BJ (cell line): ENCODE results near the gene FHOD3. TPM values are rescaled to one million over a fixed set of nuclear protein-coding genes. Genes with fewer than 3 reads are reported as not detected.

Experiments
- CTCF ChIA-PET: fragments of 350-600 bp; formaldehyde crosslinking; extraction: SDS; loops from one replicate; lab custom pipeline; 2021; ENCODE audit warnings: antibody characterized with exemption, inconsistent platforms; lab: Yijun Ruan, JAX
- POLR2A ChIA-PET: fragments of 300-600 bp; sonication (Branson Sonifier 250); formaldehyde crosslinking; extraction: SDS; loops from one replicate; lab custom pipeline; 2021; ENCODE audit warnings: antibody characterized with exemption; lab: Charles Lee
- DNase-seq: peaks from one replicate; pipeline ENCODE4 v3.0.0-alpha.2; 2011; ENCODE audit warnings: low read depth
- H3K27me3 ChIP-seq: 2 replicates; pipeline ENCODE4 v1.6.0; 2011; ENCODE audit warnings: low read length; ENCODE audit not compliant: control insufficient read depth, insufficient read depth
- H3K36me3 ChIP-seq: 2 replicates; pipeline ENCODE4 v1.5.1; 2011; ENCODE audit warnings: low read length; ENCODE audit not compliant: control insufficient read depth, insufficient read depth
- H3K4me3 ChIP-seq: 2 replicates; pipeline ENCODE4 v1.5.1; 2011; ENCODE audit warnings: low read depth, mild to moderate bottlenecking, control low read depth, low read length
- CTCF ChIP-seq: IDR thresholded peaks from 2 replicates; pipeline ENCODE4 v1.5.1; 2011; ENCODE audit warnings: low read depth, mild to moderate bottlenecking, control low read depth, inconsistent platforms, low read length, moderate library complexity; ENCODE audit not compliant: insufficient read depth
- polyA plus RNA-seq: library from polyadenylated mRNA; depleted of rRNA; stranded (reverse); fragments of >200 nt; gene quantifications from 2 replicates; pipeline ENCODE4 v1.2.3, GENCODE V29; 2011

FHOD3 gene
- polyA plus RNA-seq, 1 experiment, result 24.6 TPM

DNA sequence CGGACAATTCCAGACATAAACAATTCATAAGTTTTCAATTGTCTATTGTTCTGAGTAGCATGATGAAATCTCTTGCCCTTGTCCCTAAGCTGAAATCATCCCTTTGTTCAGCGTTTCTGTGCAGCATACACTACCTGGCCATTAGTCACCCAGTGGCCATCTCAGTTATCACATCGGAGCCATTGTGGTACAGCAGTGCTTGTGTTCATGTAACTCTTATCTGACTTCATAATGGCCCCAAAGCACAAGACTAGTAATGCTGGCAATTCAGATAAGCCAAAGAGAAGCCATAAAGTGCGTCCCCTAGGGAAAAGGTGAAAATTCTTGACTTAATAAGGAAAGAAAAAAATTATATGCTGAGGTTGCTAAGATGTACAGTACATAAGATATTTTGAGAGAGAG is 127.2 kb downstream of the FHOD3 start:
- no peak overlapping the region for H3K4me3 ChIP-seq
- H3K36me3 ChIP-seq, result no peaks in the 10 kb centered on the region
- DNase-seq, result no peak
- CTCF ChIA-PET, result no interaction called here
- POLR2A ChIA-PET, result no interaction called here
- TF ChIP-seq CTCF, result no peak
- no peaks in the 10 kb centered on the region for H3K27me3 ChIP-seq

DNA sequence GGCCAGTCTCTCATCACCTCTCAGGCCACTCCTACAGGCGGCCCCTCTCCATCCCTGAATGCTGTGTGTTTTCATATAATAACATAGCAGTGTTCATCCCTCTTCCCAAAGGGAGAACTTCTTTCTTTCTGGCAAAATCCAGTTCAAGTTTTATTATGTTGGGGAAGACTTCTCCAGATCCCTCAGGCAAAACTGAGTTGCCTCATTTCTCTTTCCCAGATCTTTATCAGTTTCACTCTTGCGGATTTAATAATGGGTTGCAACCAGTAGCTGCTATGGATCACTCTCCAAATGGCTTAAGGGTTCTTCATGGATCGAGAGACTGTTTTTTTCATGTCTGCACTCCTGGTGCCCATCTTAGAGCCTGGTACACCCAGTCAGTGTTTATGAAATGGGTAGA is 129.9 kb downstream of the FHOD3 start:
- Histone ChIP-seq H3K4me3 (no peak overlapping the region), H3K36me3 (no peaks in the 10 kb centered on the region), H3K27me3 (no peaks in the 10 kb centered on the region)
- no peak for DNase-seq
- TF ChIP-seq CTCF, result no peak
- ChIA-PET CTCF (no interaction called here), POLR2A (interaction anchor here (0.6 kb wide), 1 partner anchor 268 kb away, joined by 7 read pairs; no protein-coding TSS in a partner anchor)

DNA sequence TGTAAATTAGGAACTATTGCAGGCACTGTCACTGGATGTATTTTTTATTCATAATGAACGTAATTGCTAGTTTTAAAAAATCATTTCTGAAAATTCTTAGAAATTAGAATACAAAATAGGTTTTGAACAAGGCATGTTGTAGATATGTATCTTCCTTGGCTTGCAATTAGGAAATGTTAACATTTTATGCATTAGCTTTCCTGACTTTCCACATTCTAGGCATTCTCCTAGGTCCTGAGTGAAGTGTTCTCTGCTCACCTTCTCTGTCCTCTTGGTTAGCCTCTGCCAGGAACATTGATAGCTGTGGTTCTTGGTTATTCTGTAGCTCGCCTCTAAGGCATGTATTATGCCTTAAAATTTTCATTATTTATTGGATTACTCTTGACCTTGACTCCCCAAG is 130.3 kb downstream of the FHOD3 start:
- CTCF ChIA-PET, result no interaction called here
- no peak for DNase-seq

GRCh38 chr18:36428431-36429029 is 131.0 kb downstream of the FHOD3 start:
- TF ChIP-seq CTCF, result no peak
- ChIA-PET CTCF (interaction anchor here (1.1 kb wide), 1 partner anchor 329 kb away, joined by 3 read pairs; no protein-coding TSS in a partner anchor), POLR2A (no interaction called here)
- Histone ChIP-seq H3K27me3 (no peaks in the 10 kb centered on the region), H3K4me3 (no peak overlapping the region), H3K36me3 (no peaks in the 10 kb centered on the region)
- no peak for DNase-seq

More for the DNA sequence above, 130.3 kb downstream of the FHOD3 start:
- Histone ChIP-seq H3K27me3 (no peaks in the 10 kb centered on the region), H3K36me3 (no peaks in the 10 kb centered on the region), H3K4me3 (no peak overlapping the region)
- POLR2A ChIA-PET, result interaction anchor here (0.6 kb wide), 1 partner anchor 269 kb away, joined by 7 read pairs; no protein-coding TSS in a partner anchor
- no peak for TF ChIP-seq CTCF

GRCh38 chr18:36432880-36433555 is 135.5 kb downstream of the FHOD3 start:
- POLR2A ChIA-PET, result no interaction called here
- no peak overlapping the region for H3K4me3 ChIP-seq
- no peaks in the 10 kb centered on the region for H3K36me3 ChIP-seq
- no peak for DNase-seq
- H3K27me3 ChIP-seq, result no peaks in the 10 kb centered on the region
- no peak for TF ChIP-seq CTCF
- CTCF ChIA-PET, result interaction anchor here (0.8 to 1.3 kb wide), 3 partner anchors 11 to 149 kb away, joined by 3 to 4 read pairs (median 3); no protein-coding TSS in a partner anchor
